A673 (cell line): ENCODE measurements around the gene ARPIN. TPM values are rescaled to one million over a fixed set of nuclear protein-coding genes. Genes with fewer than 3 reads are reported as not detected.

Experiments used
- BruUV-seq: library from RNA; stranded (reverse); fragments of 400-500 nt; replicated peaks from 2 replicates; lab custom pipeline; 2021; lab: Mats Ljungman, UMichigan
- CTCF ChIA-PET: fragments of 300-600 bp; sonication (Branson Sonifier 250); formaldehyde crosslinking; loops from one replicate; lab custom pipeline; 2022; ENCODE audit warnings: antibody characterized with exemption; lab: Charles Lee
- POLR2A ChIA-PET: fragments of 300-600 bp; sonication (Branson Sonifier 250); formaldehyde crosslinking; loops from one replicate; lab custom pipeline; 2022; ENCODE audit warnings: antibody characterized with exemption; ENCODE audit not compliant: low non-redundant PET; lab: Charles Lee
- DNase-seq: peaks from one replicate; pipeline ENCODE4 v3.0.0-alpha.2; 2015; ENCODE audit warnings: low spot score
- H3K27ac ChIP-seq: fragments of 200-600 bp; sonication (generic); 2 replicates; pipeline ENCODE4 v1.5.1; 2016; ENCODE audit warnings: mixed run types, low read depth, mild to moderate bottlenecking, mixed read lengths, antibody characterized with exemption, low read length; ENCODE audit not compliant: poor library complexity, severe bottlenecking
- H3K27me3 ChIP-seq: fragments of 200-600 bp; sonication (generic); replicated peaks from 2 replicates; pipeline ENCODE4 v1.6.1; 2017; ENCODE audit warnings: mixed run types, low read depth, mild to moderate bottlenecking, mixed read lengths, antibody characterized with exemption, low read length; ENCODE audit not compliant: insufficient read depth, poor library complexity
- H3K36me3 ChIP-seq: fragments of 200-600 bp; sonication (generic); 2 replicates; pipeline ENCODE4 v1.6.1; 2016; ENCODE audit warnings: mixed run types, mild to moderate bottlenecking, mixed read lengths, antibody characterized with exemption, low read length; ENCODE audit not compliant: insufficient read depth, poor library complexity, severe bottlenecking
- H3K4me1 ChIP-seq: fragments of 200-600 bp; sonication (generic); 2 replicates; pipeline ENCODE4 v1.6.1; 2017; ENCODE audit warnings: mixed run types, mild to moderate bottlenecking, mixed read lengths, antibody characterized with exemption, low read length; ENCODE audit not compliant: insufficient read depth, poor library complexity, severe bottlenecking
- H3K4me3 ChIP-seq: fragments of 200-600 bp; sonication (generic); 2 replicates; pipeline ENCODE4 v1.5.1; 2016; ENCODE audit warnings: low read depth, mixed run types, mild to moderate bottlenecking, mixed read lengths, low read length; ENCODE audit not compliant: poor library complexity, severe bottlenecking
- H3K9me3 ChIP-seq: fragments of 200-600 bp; sonication (generic); 2 replicates; pipeline ENCODE4 v1.6.1; 2016; ENCODE audit warnings: mixed run types, low read depth, mild to moderate bottlenecking, mixed read lengths, antibody characterized with exemption, low read length; ENCODE audit not compliant: poor library complexity, severe bottlenecking
- CTCF ChIP-seq: fragments of 300-800, 200-600 bp; sonication (generic); conservative IDR thresholded peaks from 2 replicates; pipeline ENCODE4 v1.5.1; 2017; ENCODE audit warnings: low read depth, mild to moderate bottlenecking, antibody characterized with exemption, low read length, moderate library complexity, mixed read lengths
- EZH2 ChIP-seq: fragments of 200-600 bp; sonication (generic); IDR thresholded peaks from 2 replicates; pipeline ENCODE4 v1.6.1; 2017; ENCODE audit warnings: borderline replicate concordance, low read depth, mild to moderate bottlenecking, mixed read lengths, antibody characterized with exemption, low read length; ENCODE audit not compliant: poor library complexity, severe bottlenecking
- intact Hi-C: fragments of 100-400 bp; cut with micrococcal nuclease; formaldehyde crosslinking; loops from one replicate; pipeline ENCODE4 v1.10.0; 2022; ENCODE audit not compliant: unreplicated experiment
- total RNA-seq: library from RNA; stranded (reverse); gene quantifications from 2 replicates; pipeline ENCODE4 v1.2.3, GENCODE V29; 2021

The ARPIN gene
- total RNA-seq, 1 experiment from 2014 or later, result 5.9 TPM

- Histone ChIP-seq H3K4me1 (peaks cover 7% of the 10 kb centered on the region), H3K27ac (no peak overlapping the region), H3K4me3 (no peak overlapping the region), H3K9me3 (no peaks in the 10 kb centered on the region), H3K27me3 (no peaks in the 10 kb centered on the region), H3K36me3 (no peaks in the 10 kb centered on the region)
- intact Hi-C loops, result no loop called here
- TSS peak; percentile 54 for BruUV-seq
- DNase-seq, result no peak
- TF ChIP-seq CTCF, result no peak
- TF ChIP-seq EZH2, result no peak
- ChIA-PET POLR2A (no interaction called here), CTCF (no interaction called here)
These were observed 1.7 kb downstream of the ARPIN start for GRCh38 chr15:89910891-89911626.

- no peaks in the 10 kb centered on the region for H3K36me3 ChIP-seq
- ChIA-PET POLR2A (no interaction called here), CTCF (no interaction called here)
- intact Hi-C loops, result no loop called here
- DNase-seq, result no peak
- H3K4me1 ChIP-seq, result peaks cover 7% of the 10 kb centered on the region
- TF ChIP-seq EZH2 (no peak), CTCF (no peak)
- H3K27me3 ChIP-seq, result no peaks in the 10 kb centered on the region
- no peaks in the 10 kb centered on the region for H3K9me3 ChIP-seq
- no TSS peak for BruUV-seq
- H3K4me3 ChIP-seq, result no peak overlapping the region
- no peak overlapping the region for H3K27ac ChIP-seq
These were observed 3.1 kb downstream of the ARPIN start for GRCh38 chr15:89909611-89910010.

- peaks cover 4% of the 10 kb centered on the region for H3K4me1 ChIP-seq
- ChIA-PET CTCF (no interaction called here), POLR2A (no interaction called here)
- DNase-seq, result no peak
- H3K27me3 ChIP-seq, result no peaks in the 10 kb centered on the region
- no peak for TF ChIP-seq EZH2
- TF ChIP-seq CTCF, result no peak
- no peaks in the 10 kb centered on the region for H3K36me3 ChIP-seq
- H3K9me3 ChIP-seq, result no peaks in the 10 kb centered on the region
- no peak overlapping the region for H3K27ac ChIP-seq
- intact Hi-C loops, result no loop called here
- H3K4me3 ChIP-seq, result no peak overlapping the region
- no TSS peak for BruUV-seq
These were observed 4.5 kb downstream of the ARPIN start for GRCh38 chr15:89908226-89908625.
